NB4 (cell line): Measurements from ENCODE around the gene FER.
"Not testable (repeated sequence)": the region's sequence is repeated elsewhere in the genome, so short reads cannot be mapped to it uniquely, and the experiment has no call there.

ENCODE experiments used
- DNase-seq: peaks from one replicate; pipeline ENCODE4 v3.0.0; 2010; ENCODE audit warnings: low read depth
- H3K4me3 ChIP-seq: one replicate; pipeline ENCODE4 v1.5.1; 2011; ENCODE audit warnings: mild to moderate bottlenecking, low read depth, low read length, moderate library complexity
- MYC ChIP-seq: IDR thresholded peaks from 2 replicates; pipeline ENCODE4 v1.6.1; 2011; ENCODE audit warnings: low read depth, low read length
- POLR2A ChIP-seq: IDR thresholded peaks from 2 replicates; pipeline ENCODE4 v1.6.1; 2011; ENCODE audit warnings: mild to moderate bottlenecking; ENCODE audit not compliant: insufficient read length; ENCODE audit errors: extremely low read depth
- TF ChIP-seq, protein P1 (sequence below): IDR thresholded peaks from one replicate; pipeline ENCODE4 v1.5.1; 2012; ENCODE audit warnings: low read depth, low read length
- TF ChIP-seq, protein P2 (sequence below): IDR thresholded peaks from 2 replicates; pipeline ENCODE4 v1.6.1; 2011; ENCODE audit warnings: low read depth, low read length

FER gene

DNA sequence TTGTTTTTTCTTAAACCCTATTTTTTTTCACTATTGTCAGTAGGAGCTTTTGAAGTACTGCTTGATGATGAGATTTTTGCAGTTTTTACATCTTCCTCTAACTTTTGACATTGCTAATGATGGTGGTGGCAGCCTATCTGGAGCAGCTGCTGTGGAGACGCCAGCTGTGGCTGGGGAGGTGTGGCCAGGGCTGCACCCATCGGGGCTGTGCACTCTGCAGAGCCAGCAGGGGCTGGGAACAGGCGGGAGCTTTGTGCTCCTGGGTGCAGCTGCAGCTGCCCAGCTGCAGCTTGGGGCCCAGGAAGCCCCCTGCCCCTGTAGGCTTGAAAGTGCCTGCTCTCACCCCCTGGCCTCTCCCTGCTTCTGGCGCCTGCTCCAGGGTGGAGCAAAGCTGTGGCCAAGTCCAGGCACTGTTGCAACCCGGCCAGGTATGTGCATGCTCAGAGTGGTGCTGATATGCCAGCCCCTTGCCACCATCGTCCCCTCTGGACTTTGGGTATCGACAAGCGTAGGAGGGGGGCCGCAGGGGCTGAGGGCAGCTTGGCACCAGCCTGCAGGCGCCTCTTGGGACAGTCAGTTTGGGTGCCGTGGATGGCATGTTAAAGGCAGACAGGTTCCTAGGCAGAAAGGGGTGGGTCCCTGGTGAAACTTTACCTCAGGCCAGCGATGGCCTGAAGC, 39.2 kb downstream of the FER start:
- TF ChIP-seq, protein P1, sequence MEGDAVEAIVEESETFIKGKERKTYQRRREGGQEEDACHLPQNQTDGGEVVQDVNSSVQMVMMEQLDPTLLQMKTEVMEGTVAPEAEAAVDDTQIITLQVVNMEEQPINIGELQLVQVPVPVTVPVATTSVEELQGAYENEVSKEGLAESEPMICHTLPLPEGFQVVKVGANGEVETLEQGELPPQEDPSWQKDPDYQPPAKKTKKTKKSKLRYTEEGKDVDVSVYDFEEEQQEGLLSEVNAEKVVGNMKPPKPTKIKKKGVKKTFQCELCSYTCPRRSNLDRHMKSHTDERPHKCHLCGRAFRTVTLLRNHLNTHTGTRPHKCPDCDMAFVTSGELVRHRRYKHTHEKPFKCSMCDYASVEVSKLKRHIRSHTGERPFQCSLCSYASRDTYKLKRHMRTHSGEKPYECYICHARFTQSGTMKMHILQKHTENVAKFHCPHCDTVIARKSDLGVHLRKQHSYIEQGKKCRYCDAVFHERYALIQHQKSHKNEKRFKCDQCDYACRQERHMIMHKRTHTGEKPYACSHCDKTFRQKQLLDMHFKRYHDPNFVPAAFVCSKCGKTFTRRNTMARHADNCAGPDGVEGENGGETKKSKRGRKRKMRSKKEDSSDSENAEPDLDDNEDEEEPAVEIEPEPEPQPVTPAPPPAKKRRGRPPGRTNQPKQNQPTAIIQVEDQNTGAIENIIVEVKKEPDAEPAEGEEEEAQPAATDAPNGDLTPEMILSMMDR = no peak
- TF ChIP-seq MYC (no peak), POLR2A (no peak)
- TF ChIP-seq, protein P2, sequence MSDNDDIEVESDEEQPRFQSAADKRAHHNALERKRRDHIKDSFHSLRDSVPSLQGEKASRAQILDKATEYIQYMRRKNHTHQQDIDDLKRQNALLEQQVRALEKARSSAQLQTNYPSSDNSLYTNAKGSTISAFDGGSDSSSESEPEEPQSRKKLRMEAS = no peak
- DNase-seq = no peak
- H3K4me3 ChIP-seq = no peak overlapping the region

DNA sequence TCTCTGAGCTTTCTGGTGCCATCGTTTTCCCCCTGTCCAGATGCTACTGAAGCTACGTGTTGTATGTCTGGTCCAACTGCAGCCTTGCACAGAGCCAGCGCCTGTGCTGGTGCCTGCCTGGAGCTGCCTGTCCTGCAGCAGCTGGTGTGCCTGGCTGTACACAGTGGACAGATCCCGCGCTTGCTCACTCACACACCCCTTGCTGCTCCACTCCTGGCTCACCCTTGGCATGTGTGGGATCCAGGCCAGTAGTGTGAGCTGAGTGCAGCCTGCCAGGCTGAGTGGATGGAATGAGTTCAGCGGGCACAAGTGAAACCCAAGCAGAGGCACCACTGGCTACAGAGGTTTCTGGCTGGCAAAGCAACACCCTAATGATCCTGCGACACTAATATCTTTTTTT, 40.4 kb downstream of the FER start:
- no peak overlapping the region for H3K4me3 ChIP-seq
- no peak for DNase-seq
- TF ChIP-seq POLR2A (no peak), MYC (no peak)
- TF ChIP-seq, protein P1 = no peak

DNA sequence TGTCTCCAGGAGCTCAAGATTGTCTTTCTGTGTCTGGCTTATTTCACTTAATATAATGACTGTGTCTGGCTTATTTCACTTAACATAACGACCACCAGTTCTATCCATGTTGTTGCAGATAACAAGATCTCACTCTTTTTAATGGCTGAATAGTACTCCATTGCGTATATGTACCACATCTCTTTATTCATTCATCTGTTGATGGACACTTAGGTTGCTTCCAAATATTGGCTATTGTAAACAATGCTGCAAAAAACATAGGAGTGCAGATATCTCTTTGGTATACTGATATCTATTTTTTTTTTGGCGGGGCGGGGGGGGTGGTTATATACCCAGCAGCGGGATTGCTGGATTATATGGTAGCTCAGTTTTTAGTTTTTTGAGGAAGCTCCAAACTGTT, 45.5 kb downstream of the FER start:
- H3K4me3 ChIP-seq = no peak overlapping the region
- TF ChIP-seq, protein P1 = no peak
- no peak for TF ChIP-seq POLR2A
- no peak for TF ChIP-seq MYC
- TF ChIP-seq, protein P2 = no peak
- no peak for DNase-seq

DNA sequence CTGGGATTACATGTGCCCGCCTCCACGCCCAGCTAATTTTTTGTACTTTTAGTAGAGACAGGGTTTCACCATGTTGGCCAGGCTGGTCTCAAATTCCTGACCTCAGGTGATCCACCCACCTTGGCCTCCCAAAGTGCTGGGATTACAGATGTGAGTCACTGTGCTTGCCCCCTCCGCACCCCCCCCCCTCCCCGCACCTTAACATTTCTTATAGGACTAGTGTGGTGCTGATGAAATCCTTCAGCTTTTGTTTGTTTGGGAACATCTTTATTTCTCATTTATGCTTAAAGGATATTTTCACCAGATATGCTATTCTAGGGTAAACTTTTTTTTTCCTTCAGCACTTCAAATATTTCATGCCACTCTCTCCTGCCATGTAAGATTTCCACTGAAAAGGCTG, 46.7 kb downstream of the FER start:
- not testable (repeated sequence) for H3K4me3 ChIP-seq, DNase-seq

DNA sequence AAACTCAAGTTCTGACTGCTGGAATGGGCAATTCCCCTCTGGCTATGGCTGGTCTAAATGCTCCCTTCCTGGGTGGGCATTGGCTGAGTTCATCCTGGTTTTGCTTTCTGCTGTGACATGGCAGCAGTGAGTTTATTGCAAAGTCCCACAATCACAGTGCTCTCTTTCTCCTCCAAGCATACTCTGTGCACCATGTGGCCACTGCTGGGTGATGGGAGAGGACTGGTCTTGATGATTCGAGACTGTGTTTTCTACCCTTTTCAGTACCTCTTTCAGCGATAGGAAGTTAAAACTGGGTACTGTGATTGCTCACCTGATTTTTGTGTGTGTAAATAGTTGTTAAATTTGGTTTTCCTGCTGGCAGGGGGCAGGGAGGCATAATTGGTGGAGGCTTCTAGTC, 49.7 kb downstream of the FER start:
- H3K4me3 ChIP-seq = no peak overlapping the region
- TF ChIP-seq, protein P2 = no peak
- TF ChIP-seq, protein P1 = no peak
- no peak for TF ChIP-seq MYC
- no peak for TF ChIP-seq POLR2A
- DNase-seq = no peak

DNA sequence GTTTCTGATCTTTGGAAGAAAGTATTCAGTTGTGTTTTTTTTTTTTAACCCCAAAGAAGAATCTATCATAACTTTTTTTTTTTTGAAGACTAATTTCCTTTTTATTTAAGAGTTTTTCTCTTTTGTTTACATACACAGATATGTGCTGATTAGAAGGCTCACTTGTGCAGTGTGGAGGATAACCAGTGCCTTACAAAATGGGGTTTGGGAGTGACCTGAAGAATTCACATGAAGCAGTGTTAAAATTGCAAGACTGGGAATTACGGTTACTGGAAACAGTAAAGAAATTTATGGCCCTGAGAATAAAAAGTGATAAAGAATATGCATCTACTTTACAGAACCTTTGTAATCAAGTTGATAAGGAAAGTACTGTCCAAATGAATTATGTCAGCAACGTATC, 50.3 kb downstream of the FER start:
- TF ChIP-seq, protein P1 = no peak
- TF ChIP-seq MYC (no peak), POLR2A (no peak)
- TF ChIP-seq, protein P2 = no peak
- H3K4me3 ChIP-seq = no peak overlapping the region
- no peak for DNase-seq
